ENCODE measurements around the gene CALN1. TPM values are rescaled to one million over a fixed set of nuclear protein-coding genes. Genes with fewer than 3 reads are reported as not detected.
"Not testable (repeated sequence)": the region's sequence is repeated elsewhere in the genome, so short reads cannot be mapped to it uniquely, and the experiment has no call there.

Gene CALN1
- total and polyA plus RNA-seq, 12 donors: not detected

GRCh38 chr7:72077786-72078185 lies 334.4 kb downstream of the CALN1 start:
- ATAC-seq (no peak), DNase-seq (no peak)
- Histone ChIP-seq H3K4me3 (no peak overlapping the region), H3K27ac (no peak overlapping the region), H3K27me3 (no peaks in the 10 kb centered on the region), H3K9me3 (peaks cover 0 to 13% (median 0%) of the 10 kb centered on the region in 11 donors), H3K4me1 (no peaks in the 10 kb centered on the region), H3K36me3 (no peaks in the 10 kb centered on the region)
- WGBS, 2 donors: 78 to 86% methylated on average over 4 of the region's 4 CpGs
- TF ChIP-seq CTCF (IDR thresholded peaks at IDR 0.05): no peak
- intact Hi-C loops (cut with DNase I): no loop called here

- no peak overlapping the region for H3K4me3 ChIP-seq
- H3K27me3 ChIP-seq: peaks cover 0 to 5% (median 0%) of the 10 kb centered on the region in 7 donors
- peaks cover 0 to 34% (median 0%) of the 10 kb centered on the region in 11 donors for H3K9me3 ChIP-seq
- no peak for TF ChIP-seq CTCF (IDR thresholded peaks at IDR 0.05)
- ATAC-seq (no peak), DNase-seq (no peak)
- intact Hi-C loops (cut with DNase I): no loop called here
- no peaks in the 10 kb centered on the region for H3K4me1 ChIP-seq
- no peaks in the 10 kb centered on the region for H3K36me3 ChIP-seq
- no peak overlapping the region for H3K27ac ChIP-seq
Observed at GRCh38 chr7:72072901-72073300, 339.2 kb downstream of the CALN1 start.

- Histone ChIP-seq H3K9me3 (peaks cover 0 to 34% (median 0%) of the 10 kb centered on the region in 11 donors), H3K4me3 (no peak overlapping the region), H3K27me3 (peaks cover 0 to 5% (median 0%) of the 10 kb centered on the region in 7 donors), H3K27ac (no peak overlapping the region), H3K4me1 (no peaks in the 10 kb centered on the region), H3K36me3 (no peaks in the 10 kb centered on the region)
- TF ChIP-seq CTCF (IDR thresholded peaks at IDR 0.05): peak in 1 of 9 donors; percentile 14
- DNase-seq (no peak), ATAC-seq (no peak)
- intact Hi-C loops (cut with DNase I): no loop called here
Observed at GRCh38 chr7:72069263-72069662, 342.9 kb downstream of the CALN1 start.

- 90% methylated on average over 1 of the region's 1 CpG for WGBS, 2 donors
- H3K4me1 ChIP-seq; H3K4me3 ChIP-seq; H3K27ac ChIP-seq; DNase-seq; ATAC-seq; intact Hi-C loops (cut with DNase I); H3K36me3 ChIP-seq; H3K27me3 ChIP-seq; H3K9me3 ChIP-seq: not testable (repeated sequence)
Observed at GRCh38 chr7:72065764-72066163, 346.4 kb downstream of the CALN1 start.

GRCh38 chr7:72064916-72065315 lies 347.2 kb downstream of the CALN1 start:
- H3K27me3 ChIP-seq: peaks cover 0 to 5% (median 0%) of the 10 kb centered on the region in 7 donors
- no peaks in the 10 kb centered on the region for H3K36me3 ChIP-seq
- H3K4me3 ChIP-seq: no peak overlapping the region
- H3K4me1 ChIP-seq: peaks cover 0 to 7% (median 0%) of the 10 kb centered on the region in 9 donors
- no peak for DNase-seq
- H3K9me3 ChIP-seq: peaks cover 0 to 5% (median 0%) of the 10 kb centered on the region in 11 donors
- intact Hi-C loops (cut with DNase I): no loop called here
- H3K27ac ChIP-seq: no peak overlapping the region
- no peak for TF ChIP-seq CTCF (IDR thresholded peaks at IDR 0.05)
- no peak for ATAC-seq

Measured in heart right ventricle (tissue), 16 donors.